C1 segment of cervical spinal cord (tissue), 14 donors: ENCODE results near the gene SLC66A1.

ENCODE experiments used
- DNase-seq, 14 donors: peaks; one replicate each; lab custom pipeline; 2025; lab: John Stamatoyannopoulos, UW

SLC66A1 gene

GRCh38 chr1:19305880-19306279 lies 6.2 kb upstream of the SLC66A1 start:
- DNase-seq: no peak

- DNase-seq: no peak
Observed at GRCh38 chr1:19306941-19307340, 5.2 kb upstream of the SLC66A1 start.

- DNase-seq: no peak
Observed at GRCh38 chr1:19307794-19308508, 4.2 kb upstream of the SLC66A1 start.

GRCh38 chr1:19308509-19308907 lies 3.6 kb upstream of the SLC66A1 start:
- DNase-seq: no peak

- DNase-seq: no peak
Observed at GRCh38 chr1:19309123-19309813, 2.9 kb upstream of the SLC66A1 start.

GRCh38 chr1:19310061-19310460 lies 2.1 kb upstream of the SLC66A1 start:
- peak in 1 of 14 donors; percentile 11 for DNase-seq

GRCh38 chr1:19310720-19311502 lies 1.2 kb upstream of the SLC66A1 start:
- DNase-seq: peak in 2 of 14 donors; percentile 36 to 47

GRCh38 chr1:19311503-19311930 lies 609 bp upstream of the SLC66A1 start:
- DNase-seq: peak in 1 of 14 donors; percentile 57

GRCh38 chr1:19312782-19313635 lies 883 bp downstream of the SLC66A1 start:
- DNase-seq: no peak

GRCh38 chr1:19313636-19313959 lies 1.5 kb downstream of the SLC66A1 start:
- DNase-seq: no peak

- no peak for DNase-seq
Observed at GRCh38 chr1:19313961-19314882, 2.1 kb downstream of the SLC66A1 start.

- DNase-seq: peak in 3 of 14 donors; percentile 15 to 90 (median 22)
Observed at GRCh38 chr1:19315378-19316198, 3.5 kb downstream of the SLC66A1 start.

- DNase-seq: no peak
Observed at GRCh38 chr1:19317126-19317910, 5.2 kb downstream of the SLC66A1 start.

GRCh38 chr1:19319196-19319595 lies 7.1 kb downstream of the SLC66A1 start:
- no peak for DNase-seq

GRCh38 chr1:19321071-19321470 lies 8.9 kb downstream of the SLC66A1 start:
- no peak for DNase-seq

- DNase-seq: no peak
Observed at GRCh38 chr1:19322481-19322880, 10.4 kb downstream of the SLC66A1 start.

- DNase-seq: no peak
Observed at GRCh38 chr1:19323987-19324664, 12.0 kb downstream of the SLC66A1 start.

- no peak for DNase-seq
Observed at GRCh38 chr1:19324665-19324990, 12.5 kb downstream of the SLC66A1 start.
